HepG2 (cell line): ENCODE data around the gene MYH7. TPM values are rescaled to one million over a fixed set of nuclear protein-coding genes. Genes with fewer than 3 reads are reported as not detected.

Source experiments
- AGO1 ChIP-seq: fragments of 200-400 bp; formaldehyde crosslinking; IDR thresholded peaks from 2 replicates; pipeline ENCODE4 v1.6.1; 2017; ENCODE audit warnings: mild to moderate bottlenecking, low read depth, low read length, moderate library complexity; ENCODE audit not compliant: poor library complexity, severe bottlenecking
- DPF2 ChIP-seq: sonication (generic); formaldehyde crosslinking; IDR thresholded peaks from 2 replicates; pipeline ENCODE4 v1.4.0; 2020; ENCODE audit warnings: mild to moderate bottlenecking, low read depth, missing genetic modification reagents, borderline replicate concordance
- HNRNPH1 ChIP-seq: fragments of 200-400 bp; formaldehyde crosslinking; optimal IDR thresholded peaks from 2 replicates; pipeline ENCODE3; 2017; ENCODE audit warnings: mild to moderate bottlenecking, low read depth, low read length
- IRF1 ChIP-seq: sonication (generic); formaldehyde crosslinking; IDR thresholded peaks from 2 replicates; pipeline ENCODE4 v1.4.0; 2020; ENCODE audit warnings: low read depth, mild to moderate bottlenecking, missing genetic modification reagents
- KLF15 ChIP-seq: sonication (generic); formaldehyde crosslinking; IDR thresholded peaks from 2 replicates; pipeline ENCODE4 v1.8.1; 2023; ENCODE audit warnings: borderline replicate concordance, mild to moderate bottlenecking, inconsistent platforms, missing genetic modification reagents, mixed read lengths
- KLF16 ChIP-seq, 2 experiments: sonication (generic) in 1 of 2; formaldehyde crosslinking in 1 of 2; IDR thresholded peaks; 2 replicates each; pipeline versions ENCODE4 v1.6.1 to v1.8.0; 2016 to 2023; ENCODE audit warnings: missing genetic modification reagents in 2 of 2, missing compliant biosample characterization in 1 of 2
- MAZ ChIP-seq, 2 experiments: sonication (generic) in 1 of 2; formaldehyde crosslinking in 1 of 2; IDR thresholded peaks; 2 replicates each; pipeline versions ENCODE4 v1.5.0 to v1.6.1; 2012 to 2020; ENCODE audit warnings: low read depth in 2 of 2, mild to moderate bottlenecking in 2 of 2, borderline replicate concordance in 1 of 2, improper control_type of control experiment in 1 of 2, low read length in 1 of 2, missing genetic modification reagents in 1 of 2, moderate library complexity in 1 of 2
- MYNN ChIP-seq: sonication (generic); formaldehyde crosslinking; IDR thresholded peaks from 2 replicates; pipeline ENCODE4 v1.4.0; 2020; ENCODE audit warnings: mild to moderate bottlenecking, low read depth, missing genetic modification reagents
- PAX8 ChIP-seq: sonication (generic); formaldehyde crosslinking; IDR thresholded peaks from 2 replicates; pipeline ENCODE4 v1.8.0; 2022; ENCODE audit warnings: mild to moderate bottlenecking, missing genetic modification reagents, borderline replicate concordance
- PRDM4 ChIP-seq: sonication (generic); formaldehyde crosslinking; IDR thresholded peaks from 2 replicates; pipeline ENCODE4 v1.9.0; 2021; ENCODE audit warnings: missing genetic modification reagents, borderline replicate concordance
- SOX5 ChIP-seq: IDR thresholded peaks from 2 replicates; pipeline ENCODE4 v1.6.1; 2016; ENCODE audit warnings: borderline replicate concordance
- ZBTB34 ChIP-seq: sonication (generic); formaldehyde crosslinking; IDR thresholded peaks from 2 replicates; pipeline ENCODE4 v1.8.0; 2022; ENCODE audit warnings: mild to moderate bottlenecking, missing genetic modification reagents
- ZNF235 ChIP-seq: sonication (generic); formaldehyde crosslinking; IDR thresholded peaks from 2 replicates; pipeline ENCODE4 v1.8.1; 2023; ENCODE audit warnings: mild to moderate bottlenecking, missing genetic modification reagents, borderline replicate concordance
- ZNF724P ChIP-seq: sonication (generic); formaldehyde crosslinking; IDR thresholded peaks from 2 replicates; pipeline ENCODE4 v1.8.0; 2022; ENCODE audit warnings: missing genetic modification reagents, borderline replicate concordance
- ZNF772 ChIP-seq: sonication (generic); formaldehyde crosslinking; IDR thresholded peaks from 2 replicates; pipeline ENCODE4 v1.5.0; 2020; ENCODE audit warnings: mild to moderate bottlenecking, missing genetic modification reagents
- ZSCAN9 ChIP-seq: IDR thresholded peaks from 2 replicates; pipeline ENCODE4 v1.6.1; 2016; ENCODE audit warnings: borderline replicate concordance
- polyA plus RNA-seq, 8 experiments: library from polyadenylated mRNA; depleted of rRNA in 3 of 8; stranded (reverse) in 7 of 8; unstranded in 1 of 8; fragments of >200 nt; fragmentation: Illumina TruSeq in 4 of 8; extraction: Trizol in 4 of 8; gene quantifications; 2 replicates each; pipeline versions ENCODE4 v1.2.1 to v1.2.3, GENCODE V29; 2011 to 2016; ENCODE audit warnings: low read depth in 4 of 8, missing spikeins in 1 of 8, mixed read lengths in 1 of 8; ENCODE audit not compliant: insufficient read depth in 1 of 8
- total RNA-seq, 5 experiments: library from RNA; depleted of rRNA; stranded (reverse); fragments of >200 nt; fragmentation: Illumina TruSeq; extraction: Trizol; gene quantifications; 2 replicates each; pipeline ENCODE4 v1.2.3, GENCODE V29; 2016; ENCODE audit warnings: low read depth in 1 of 5
- TF ChIP-seq, protein P1 (sequence below): sonication (generic); formaldehyde crosslinking; IDR thresholded peaks from 2 replicates; pipeline ENCODE4 v1.4.0; 2020; ENCODE audit warnings: missing genetic modification reagents
- TF ChIP-seq, protein P2 (sequence below): sonication (generic); formaldehyde crosslinking; IDR thresholded peaks from 2 replicates; pipeline ENCODE4 v1.4.0; 2020; ENCODE audit warnings: missing genetic modification reagents, mild to moderate bottlenecking, borderline replicate concordance

The MYH7 gene
- total and polyA plus RNA-seq, 2 of the 13 experiments (the other 11 are each of a cell fraction or from before 2014, with no cell fraction given): 0.04 TPM; not detected in 1

- no peak for TF ChIP-seq AGO1
- TF ChIP-seq IRF1 (CRISPR knock-in tag): 0 out of 2 replicates have a peak, but pooled peaks have one; percentile 62
- TF ChIP-seq PAX8 (CRISPR knock-in tag): peak; percentile 90; the same call in 1 of the 2 replicates
- peak; percentile 22; the same call in 1 of the 2 replicates for TF ChIP-seq PRDM4 (CRISPR knock-in tag)
- peak; percentile 87; the same call in 1 of the 2 replicates for TF ChIP-seq ZBTB34 (CRISPR knock-in tag)
- TF ChIP-seq, protein P1, sequence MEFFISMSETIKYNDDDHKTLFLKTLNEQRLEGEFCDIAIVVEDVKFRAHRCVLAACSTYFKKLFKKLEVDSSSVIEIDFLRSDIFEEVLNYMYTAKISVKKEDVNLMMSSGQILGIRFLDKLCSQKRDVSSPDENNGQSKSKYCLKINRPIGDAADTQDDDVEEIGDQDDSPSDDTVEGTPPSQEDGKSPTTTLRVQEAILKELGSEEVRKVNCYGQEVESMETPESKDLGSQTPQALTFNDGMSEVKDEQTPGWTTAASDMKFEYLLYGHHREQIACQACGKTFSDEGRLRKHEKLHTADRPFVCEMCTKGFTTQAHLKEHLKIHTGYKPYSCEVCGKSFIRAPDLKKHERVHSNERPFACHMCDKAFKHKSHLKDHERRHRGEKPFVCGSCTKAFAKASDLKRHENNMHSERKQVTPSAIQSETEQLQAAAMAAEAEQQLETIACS: no peak
- TF ChIP-seq KLF15: no peak
- TF ChIP-seq ZNF235 (CRISPR knock-in tag): peak; percentile 96; the same call in 1 of the 2 replicates
- peak; percentile 63 for TF ChIP-seq SOX5 (CRISPR knock-in tag)
- peak; percentile 93 for TF ChIP-seq ZNF772 (CRISPR knock-in tag)
- no peak for TF ChIP-seq DPF2 (CRISPR knock-in tag)
- peak; percentile 90; the same call in 1 of the 2 replicates for TF ChIP-seq MYNN (CRISPR knock-in tag)
- TF ChIP-seq ZSCAN9: peak; percentile 96
- TF ChIP-seq, protein P2, sequence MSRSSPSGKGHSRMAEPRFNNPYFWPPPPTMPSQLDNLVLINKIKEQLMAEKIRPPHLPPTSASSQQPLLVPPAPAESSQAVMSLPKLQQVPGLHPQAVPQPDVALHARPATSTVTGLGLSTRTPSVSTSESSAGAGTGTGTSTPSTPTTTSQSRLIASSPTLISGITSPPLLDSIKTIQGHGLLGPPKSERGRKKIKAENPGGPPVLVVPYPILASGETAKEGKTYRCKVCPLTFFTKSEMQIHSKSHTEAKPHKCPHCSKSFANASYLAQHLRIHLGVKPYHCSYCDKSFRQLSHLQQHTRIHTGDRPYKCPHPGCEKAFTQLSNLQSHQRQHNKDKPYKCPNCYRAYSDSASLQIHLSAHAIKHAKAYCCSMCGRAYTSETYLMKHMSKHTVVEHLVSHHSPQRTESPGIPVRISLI (CRISPR knock-in tag): peak; percentile 99
- peak; percentile 95; the same call in 1 of the 2 replicates for TF ChIP-seq ZNF724P (CRISPR knock-in tag)
- TF ChIP-seq HNRNPH1: no peak
- no peak for TF ChIP-seq MAZ (IDR thresholded peaks at IDR 0.05; ENCODE audit: borderline replicate concordance, low read depth, low read length)
- TF ChIP-seq MAZ (CRISPR knock-in tag; IDR thresholded peaks at IDR 0.05; ENCODE audit: low read depth): peak; percentile 94
- TF ChIP-seq KLF16 (CRISPR knock-in tag; IDR thresholded peaks at IDR 0.05): peak; percentile 90 to 93; a peak in 3 of 4 replicates
These were observed 33.9 kb upstream of the MYH7 start, which contains the start of gene NGDN (continued) for GRCh38 chr14:23469127-23469905.
